Heart left ventricle (tissue), 16 donors: ENCODE data around the gene PMP22. TPM values are rescaled to one million over a fixed set of nuclear protein-coding genes. Genes with fewer than 3 reads are reported as not detected.

Experiments
- ATAC-seq, 4 donors: fragments of 200-7000 bp; cut with Tn5 transposase; one replicate each; pipeline ENCODE4 v1.9.1; 2020 to 2022; ENCODE audit warnings: moderate library complexity in 4 of 4, mild to moderate bottlenecking in 3 of 4, moderate number of reproducible peaks in 1 of 4
- DNase-seq, 5 donors: peaks; one replicate each; pipeline ENCODE4 v3.0.0-alpha.2; 2020
- H3K27ac ChIP-seq, 12 donors: fragments of 200-600 bp; sonication (generic) in 4 of 12; one replicate each; pipeline versions ENCODE4 v1.5.0 to v1.8.0; 2016 to 2022; ENCODE audit warnings: mild to moderate bottlenecking in 2 of 12
- H3K27me3 ChIP-seq, 9 donors: fragments of 200-600 bp; sonication (generic) in 2 of 9; one replicate each; pipeline versions ENCODE4 v1.5.1 to v1.8.0; 2016 to 2022; ENCODE audit warnings: mild to moderate bottlenecking in 3 of 9
- H3K36me3 ChIP-seq, 9 donors: fragments of 200-600 bp; sonication (generic) in 2 of 9; one replicate each; pipeline versions ENCODE4 v1.5.0 to v1.8.0; 2018 to 2022; ENCODE audit warnings: mild to moderate bottlenecking in 2 of 9
- H3K4me1 ChIP-seq, 12 donors: fragments of 200-600 bp; sonication (generic) in 4 of 12; one replicate each; pipeline versions ENCODE4 v1.5.0 to v1.8.0; 2016 to 2022; ENCODE audit warnings: mild to moderate bottlenecking in 3 of 12
- H3K4me3 ChIP-seq, 12 donors: fragments of 200-600 bp; sonication (generic) in 4 of 12; one replicate each; pipeline versions ENCODE4 v1.5.0 to v1.8.0; 2017 to 2022; ENCODE audit warnings: mild to moderate bottlenecking in 9 of 12, moderate library complexity in 4 of 12
- H3K9me3 ChIP-seq, 12 donors: fragments of 200-600 bp; sonication (generic) in 4 of 12; one replicate each; pipeline versions ENCODE4 v1.5.0 to v1.8.0; 2016 to 2022; ENCODE audit warnings: mild to moderate bottlenecking in 1 of 12
- POLR2A ChIP-seq, 2 donors: fragments of 450-650 bp; IDR thresholded peaks; one replicate each; pipeline ENCODE4 v1.6.1; 2017; ENCODE audit warnings: antibody characterized with exemption in 2 of 2, mild to moderate bottlenecking in 2 of 2, moderate library complexity in 2 of 2
- WGBS, 4 donors: extraction: QIAGEN DNeasy Blood & Tissue Kit in 2 of 4; methylation state at CpG; one replicate each; pipeline versions ENCODE4 v1.1.5 to v1.1.7; 2013 to 2018; 5-methylcytosine and 5-hydroxymethylcytosine counted together
- intact Hi-C, 10 donors: fragments of 100-400 bp; cut with DNase I; formaldehyde crosslinking; loops; one replicate each; pipeline versions ENCODE4 v1.11.1 to v1.14.2; 2022
- polyA plus RNA-seq, 2 donors: library from polyadenylated mRNA; stranded (reverse); fragments of 200-250 nt; gene quantifications; one replicate each; pipeline ENCODE4 v1.2.3, GENCODE V29; 2013
- total RNA-seq, 9 donors: library from RNA; depleted of rRNA in 2 of 9; stranded (reverse); fragments of >200 nt in 2 of 9; fragmentation: NEBNext Ultra II Directional in 3 of 9; extraction: Animal tissue kit (Norgen Biotek cat#: 25700) in 3 of 9; gene quantifications; one replicate each; pipeline versions ENCODE4 v1.1.0 to v1.2.4, GENCODE V29; 2016 to 2023
- TF ChIP-seq, protein P1 (sequence below), 12 donors: fragments of 200-600 bp; sonication (generic) in 4 of 12; IDR thresholded peaks; one replicate each; pipeline versions ENCODE4 v1.5.0 to v1.8.0; 2018 to 2022; ENCODE audit warnings: antibody characterized with exemption in 12 of 12, mild to moderate bottlenecking in 5 of 12
- donor health status: ischemic (EF 13 %, LVEDD 7.1; RV severe dilation, severe dysfunction).
- donor health status: healthy with polysubstance abuse.
- donor health status: DM: no; HTN: yes; CAD: no.
- donor health status: DM: no; HTN: no; CAD: no.
- donor health status: ischemic (EF 25% LVEDD 6.9; RV normal size, moderate dysfunction).
- donor health status: ischemic (EF 25% LVEDD 5.7; RV mildly dilated, moderate dysfunction).
- donor health status: healthy.
- donor health status: DM: yes; HTN: yes; CAD: no.
- donor health status: ischemic (EF 35%, LVEDD 5.7; RV mildly dilated, moderate dysfunction).
- donor health status: nonischemic (EF 11% LVEDD 7.7; RV severe dilation, severe dysfunction).
- donor health status: DM: yes; HTN: yes; CAD: no.
- donor health status: PGD.
- donor health status: ischemic (EF 29% LVEDD 5.4; RV normal size, mild dysfunction).
- donor health status: nonischemic (EF 23%, LVEDD 6.1; RV moderate dilation, normal function).

PMP22 gene
- total and polyA plus RNA-seq, 11 donors = 92.2 to 421 (median 186) TPM

DNA sequence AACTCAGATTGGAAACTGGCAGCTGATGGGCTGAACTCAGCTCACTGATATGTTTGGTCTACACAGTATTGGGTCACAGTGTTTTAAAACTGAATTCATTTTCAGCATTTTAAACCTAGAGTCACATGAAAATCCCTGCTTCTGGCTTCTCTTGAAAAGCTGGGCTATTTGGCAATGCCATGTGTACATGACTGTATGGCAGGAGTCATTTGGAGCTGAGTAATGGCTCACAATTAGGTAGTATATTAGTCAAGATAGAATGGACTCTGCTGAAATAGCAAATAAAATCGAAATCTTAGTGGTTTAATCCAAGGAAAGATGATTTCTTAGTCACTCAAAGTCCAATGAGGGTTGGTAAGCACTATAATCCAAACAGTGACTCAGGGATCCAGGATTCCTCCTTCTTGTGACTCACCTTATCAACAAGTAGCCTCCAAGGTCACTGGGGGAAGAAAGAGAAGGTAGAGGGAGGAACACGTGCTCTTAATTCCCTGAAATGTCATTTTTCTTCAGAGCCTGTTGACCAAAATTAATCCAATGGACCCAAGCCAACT is 13.9 kb upstream of the PMP22 start:
- no peaks in the 10 kb centered on the region for H3K27me3 ChIP-seq
- TF ChIP-seq POLR2A (IDR thresholded peaks at IDR 0.05) = no peak
- TF ChIP-seq, protein P1, sequence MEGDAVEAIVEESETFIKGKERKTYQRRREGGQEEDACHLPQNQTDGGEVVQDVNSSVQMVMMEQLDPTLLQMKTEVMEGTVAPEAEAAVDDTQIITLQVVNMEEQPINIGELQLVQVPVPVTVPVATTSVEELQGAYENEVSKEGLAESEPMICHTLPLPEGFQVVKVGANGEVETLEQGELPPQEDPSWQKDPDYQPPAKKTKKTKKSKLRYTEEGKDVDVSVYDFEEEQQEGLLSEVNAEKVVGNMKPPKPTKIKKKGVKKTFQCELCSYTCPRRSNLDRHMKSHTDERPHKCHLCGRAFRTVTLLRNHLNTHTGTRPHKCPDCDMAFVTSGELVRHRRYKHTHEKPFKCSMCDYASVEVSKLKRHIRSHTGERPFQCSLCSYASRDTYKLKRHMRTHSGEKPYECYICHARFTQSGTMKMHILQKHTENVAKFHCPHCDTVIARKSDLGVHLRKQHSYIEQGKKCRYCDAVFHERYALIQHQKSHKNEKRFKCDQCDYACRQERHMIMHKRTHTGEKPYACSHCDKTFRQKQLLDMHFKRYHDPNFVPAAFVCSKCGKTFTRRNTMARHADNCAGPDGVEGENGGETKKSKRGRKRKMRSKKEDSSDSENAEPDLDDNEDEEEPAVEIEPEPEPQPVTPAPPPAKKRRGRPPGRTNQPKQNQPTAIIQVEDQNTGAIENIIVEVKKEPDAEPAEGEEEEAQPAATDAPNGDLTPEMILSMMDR (IDR thresholded peaks at IDR 0.05) = no peak
- no peaks in the 10 kb centered on the region for H3K36me3 ChIP-seq
- no peaks in the 10 kb centered on the region for H3K4me1 ChIP-seq
- H3K4me3 ChIP-seq = no peak overlapping the region
- intact Hi-C loops = loop anchor here in 1 of 10 donors (10.0 kb wide), 1 partner anchor 66 kb away; the partner anchor contains the start of gene TEKT3
- H3K27ac ChIP-seq = no peak overlapping the region
- ATAC-seq (no peak), DNase-seq (no peak)
- 62 to 78% (median 73%) methylated on average over 2 of the region's 2 CpGs for WGBS, 4 donors
- peaks cover 0 to 6% (median 0%) of the 10 kb centered on the region in 12 donors for H3K9me3 ChIP-seq

DNA sequence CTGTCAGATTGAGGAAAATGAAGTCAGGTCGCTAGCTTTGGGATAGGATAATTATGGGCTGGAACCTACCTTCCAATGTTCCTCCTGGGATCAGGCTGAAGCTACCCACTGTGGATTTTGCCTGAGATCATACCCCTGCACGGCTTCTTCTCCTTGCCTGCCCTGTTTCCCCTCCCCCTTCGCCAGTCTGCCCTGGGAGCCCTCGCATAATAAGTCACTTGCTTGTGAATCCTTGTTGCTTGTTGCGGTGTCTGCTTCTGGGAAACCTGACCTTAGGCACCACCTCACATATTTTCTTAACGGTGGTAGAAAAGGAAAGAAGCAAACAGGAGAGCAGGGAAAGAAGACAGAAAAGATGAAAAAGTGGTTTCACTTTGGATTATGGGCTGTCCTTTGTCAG is 13.3 kb upstream of the PMP22 start:
- Histone ChIP-seq H3K27ac (no peak overlapping the region), H3K27me3 (no peaks in the 10 kb centered on the region), H3K4me3 (no peak overlapping the region), H3K36me3 (no peaks in the 10 kb centered on the region), H3K9me3 (peaks cover 0 to 6% (median 0%) of the 10 kb centered on the region in 12 donors), H3K4me1 (peaks cover 0 to 3% (median 0%) of the 10 kb centered on the region in 12 donors)
- TF ChIP-seq POLR2A (IDR thresholded peaks at IDR 0.05) = no peak
- TF ChIP-seq, protein P1 (IDR thresholded peaks at IDR 0.05) = no peak
- intact Hi-C loops = loop anchor here in 1 of 10 donors (10.0 kb wide), 1 partner anchor 66 kb away; the partner anchor contains the start of gene TEKT3
- DNase-seq (no peak), ATAC-seq (no peak)
- WGBS, 4 donors = 53 to 57% (median 56%) methylated on average over 6 of the region's 6 CpGs

DNA sequence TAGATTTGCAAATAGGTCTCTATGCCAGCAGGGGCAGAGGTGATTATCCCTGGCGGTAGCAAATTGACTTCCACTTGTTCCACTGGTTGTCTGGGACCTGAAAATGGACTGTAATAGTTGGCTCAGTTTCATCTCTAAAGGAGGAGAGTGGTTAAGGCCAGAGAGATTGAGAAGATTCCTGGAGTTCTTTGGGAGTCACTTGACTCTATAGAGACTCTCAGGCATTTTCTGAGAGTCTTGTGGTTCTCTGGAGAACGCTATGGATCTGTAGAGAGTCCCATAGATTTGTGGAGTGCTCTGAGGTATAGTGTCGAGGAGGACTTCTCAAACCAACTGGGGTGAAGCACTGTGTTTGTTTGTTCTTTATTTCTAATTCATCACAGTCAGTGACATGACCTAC is 8.9 kb upstream of the PMP22 start:
- Histone ChIP-seq H3K27ac (peak overlapping the region in 1 of 12 donors; percentile 11), H3K27me3 (no peaks in the 10 kb centered on the region), H3K4me3 (no peak overlapping the region), H3K4me1 (peaks cover 3 to 38% (median 14%) of the 10 kb centered on the region in 12 donors), H3K36me3 (no peaks in the 10 kb centered on the region), H3K9me3 (peaks cover 0 to 1% (median 0%) of the 10 kb centered on the region in 12 donors)
- TF ChIP-seq, protein P1 (IDR thresholded peaks at IDR 0.05) = no peak
- no peak for TF ChIP-seq POLR2A (IDR thresholded peaks at IDR 0.05)
- DNase-seq (no peak), ATAC-seq (no peak)
- 97 to 100% (median 99%) methylated on average over 3 of the region's 3 CpGs for WGBS, 4 donors
- intact Hi-C loops = loop anchor here in 1 of 10 donors (10.0 kb wide), 1 partner anchor 71 kb away; the partner anchor contains the start of gene TEKT3

DNA sequence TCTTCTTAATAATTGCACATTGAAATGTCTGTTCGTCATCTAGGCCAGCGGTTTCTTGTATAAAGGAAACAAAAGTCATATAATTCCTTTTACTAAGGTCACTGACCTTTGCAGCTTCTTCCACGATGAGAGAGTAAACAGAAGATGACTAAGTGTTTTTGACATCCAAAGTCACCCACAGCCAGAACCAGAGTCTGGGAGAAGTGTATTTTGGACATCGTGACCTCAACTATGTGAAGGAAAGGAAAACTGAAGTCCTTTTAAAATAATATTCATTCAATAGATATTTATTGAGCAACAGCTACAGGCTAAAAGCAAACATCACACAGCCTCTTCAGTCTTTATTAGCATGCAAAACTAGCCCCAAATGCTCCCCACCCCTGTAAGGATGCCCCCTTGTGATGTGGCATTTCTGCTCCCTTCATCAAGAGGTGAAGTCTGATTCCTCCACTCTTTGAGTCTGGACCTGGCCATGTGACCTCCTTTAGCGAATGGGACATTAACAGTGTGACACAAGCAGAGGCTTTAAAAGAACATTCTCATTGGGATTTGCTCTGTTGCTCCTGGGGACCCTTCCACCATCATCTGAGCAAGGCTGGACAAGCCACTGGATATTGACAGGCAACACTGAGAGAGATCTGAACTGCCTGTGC is 8.1 kb upstream of the PMP22 start:
- no peak for DNase-seq
- Histone ChIP-seq H3K27me3 (no peaks in the 10 kb centered on the region), H3K4me1 (peaks cover 3 to 40% (median 15%) of the 10 kb centered on the region in 12 donors), H3K4me3 (no peak overlapping the region), H3K27ac (peak overlapping the region in 4 of 12 donors; percentile 11 to 55 (median 21)), H3K36me3 (no peaks in the 10 kb centered on the region), H3K9me3 (no peaks in the 10 kb centered on the region)
- peak in 3 of 4 donors; percentile 18 to 46 (median 28) for ATAC-seq
- TF ChIP-seq POLR2A (IDR thresholded peaks at IDR 0.05) = no peak
- TF ChIP-seq, protein P1 (IDR thresholded peaks at IDR 0.05) = no peak
- intact Hi-C loops = loop anchor here in 1 of 10 donors (10.0 kb wide), 1 partner anchor 72 kb away; the partner anchor contains the start of gene TEKT3
- 66 to 81% (median 70%) methylated on average over 5 of the region's 5 CpGs for WGBS, 4 donors
